Thyroid gland (tissue), 4 donors: ENCODE data around the gene SEC31B.

Source experiments
- POLR2A ChIP-seq, 2 donors: fragments of 450-650 bp; IDR thresholded peaks; one replicate each; pipeline ENCODE4 v1.6.1; 2017; ENCODE audit warnings: antibody characterized with exemption in 2 of 2, mild to moderate bottlenecking in 2 of 2, moderate library complexity in 1 of 2
- TF ChIP-seq, protein P1 (sequence below), 6 experiments: fragments of 200-600 bp in 3 of 6; fragments of 450-650 bp in 3 of 6; sonication (generic) in 3 of 6; IDR thresholded peaks; one replicate each; pipeline ENCODE4 v1.5.1; 2016 to 2019; ENCODE audit warnings: antibody characterized with exemption in 6 of 6, mild to moderate bottlenecking in 2 of 6, inconsistent platforms in 1 of 6, moderate library complexity in 1 of 6

DNA sequence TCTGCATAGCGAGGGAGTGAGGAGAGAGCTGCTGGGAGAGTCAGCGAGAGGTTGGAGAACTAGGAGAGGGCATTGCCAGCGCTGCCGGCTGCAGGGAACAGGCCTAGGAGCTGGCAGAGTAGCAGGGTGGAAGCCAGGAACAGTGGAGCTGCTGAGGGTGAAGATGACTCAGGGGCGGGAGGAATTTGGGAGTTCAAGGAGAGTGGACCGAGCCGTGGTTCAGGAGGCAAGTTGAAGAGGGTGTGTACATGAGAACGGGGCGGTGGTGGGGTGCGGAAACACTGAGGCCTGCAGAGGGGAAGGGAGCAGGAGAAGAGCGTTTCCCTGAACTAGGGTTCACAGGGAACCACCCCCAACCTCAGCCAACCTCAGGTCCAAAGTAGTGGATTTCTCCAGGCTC lies 47.6 kb upstream of the SEC31B start:
- no peak for TF ChIP-seq POLR2A (IDR thresholded peaks at IDR 0.05)
- TF ChIP-seq, protein P1, sequence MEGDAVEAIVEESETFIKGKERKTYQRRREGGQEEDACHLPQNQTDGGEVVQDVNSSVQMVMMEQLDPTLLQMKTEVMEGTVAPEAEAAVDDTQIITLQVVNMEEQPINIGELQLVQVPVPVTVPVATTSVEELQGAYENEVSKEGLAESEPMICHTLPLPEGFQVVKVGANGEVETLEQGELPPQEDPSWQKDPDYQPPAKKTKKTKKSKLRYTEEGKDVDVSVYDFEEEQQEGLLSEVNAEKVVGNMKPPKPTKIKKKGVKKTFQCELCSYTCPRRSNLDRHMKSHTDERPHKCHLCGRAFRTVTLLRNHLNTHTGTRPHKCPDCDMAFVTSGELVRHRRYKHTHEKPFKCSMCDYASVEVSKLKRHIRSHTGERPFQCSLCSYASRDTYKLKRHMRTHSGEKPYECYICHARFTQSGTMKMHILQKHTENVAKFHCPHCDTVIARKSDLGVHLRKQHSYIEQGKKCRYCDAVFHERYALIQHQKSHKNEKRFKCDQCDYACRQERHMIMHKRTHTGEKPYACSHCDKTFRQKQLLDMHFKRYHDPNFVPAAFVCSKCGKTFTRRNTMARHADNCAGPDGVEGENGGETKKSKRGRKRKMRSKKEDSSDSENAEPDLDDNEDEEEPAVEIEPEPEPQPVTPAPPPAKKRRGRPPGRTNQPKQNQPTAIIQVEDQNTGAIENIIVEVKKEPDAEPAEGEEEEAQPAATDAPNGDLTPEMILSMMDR (IDR thresholded peaks at IDR 0.05), result no peak
